Measurements from ENCODE around the gene IL23R.

GRCh38 chr1:67138813-67139499 lies 27.3 kb upstream of the IL23R start:
- TF ChIP-seq EZH2 (IDR thresholded peaks at IDR 0.05) (no peak), POLR2AphosphoS5 (IDR thresholded peaks at IDR 0.05; ENCODE audit: borderline replicate concordance, low read depth, low read length) (no peak)
